ENCODE measurements around the gene LRP4.

Gene LRP4

DNA sequence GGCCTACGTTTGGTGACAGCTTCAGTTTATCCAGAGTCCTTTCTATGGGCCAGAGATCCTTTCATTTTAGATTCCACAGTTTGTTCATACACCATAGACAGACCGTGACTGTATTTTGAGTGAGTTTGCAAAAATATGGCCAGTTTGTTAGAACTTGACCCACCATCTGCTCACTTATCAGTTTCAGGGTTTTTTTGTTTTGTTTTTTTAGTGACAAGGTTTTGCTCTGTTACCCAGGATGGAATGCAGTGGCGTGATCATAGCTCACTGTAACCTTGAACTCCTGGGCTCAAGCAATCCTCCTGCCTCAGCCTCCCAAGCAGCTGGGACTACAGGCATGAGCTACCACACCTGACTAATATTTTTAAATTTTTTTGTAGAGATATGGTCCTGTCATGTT is 63.2 kb downstream of the LRP4 start:
- peak overlapping the region in 10 of 11 experiments; percentile 1 to 93 (median 66); a peak in 16 of 22 replicates for H3K4me2 ChIP-seq
- no peak overlapping the region for H3K4me3 ChIP-seq
- peaks cover 29 to 71% (median 48%) of the 10 kb centered on the region in 10 experiments for H3K4me1 ChIP-seq
- H3K9ac ChIP-seq = no peak overlapping the region
- H3K36me3 ChIP-seq = no peaks in the 10 kb centered on the region
- TF ChIP-seq Cebpa-rat (IDR thresholded peaks at IDR 0.05) = no peak
- H3K9me3 ChIP-seq (replicated peaks in 1 of 11) = peaks cover 0 to 15% (median 9%) of the 10 kb centered on the region in 11 experiments; a peak in 16 of 22 replicates
- H3K27ac ChIP-seq = peak overlapping the region in 4 of 11 experiments; percentile 1 to 59 (median 36); a peak in 6 of 22 replicates
- H4K20me1 ChIP-seq = no peaks in the 10 kb centered on the region
- H3K27me3 ChIP-seq = no peaks in the 10 kb centered on the region

DNA sequence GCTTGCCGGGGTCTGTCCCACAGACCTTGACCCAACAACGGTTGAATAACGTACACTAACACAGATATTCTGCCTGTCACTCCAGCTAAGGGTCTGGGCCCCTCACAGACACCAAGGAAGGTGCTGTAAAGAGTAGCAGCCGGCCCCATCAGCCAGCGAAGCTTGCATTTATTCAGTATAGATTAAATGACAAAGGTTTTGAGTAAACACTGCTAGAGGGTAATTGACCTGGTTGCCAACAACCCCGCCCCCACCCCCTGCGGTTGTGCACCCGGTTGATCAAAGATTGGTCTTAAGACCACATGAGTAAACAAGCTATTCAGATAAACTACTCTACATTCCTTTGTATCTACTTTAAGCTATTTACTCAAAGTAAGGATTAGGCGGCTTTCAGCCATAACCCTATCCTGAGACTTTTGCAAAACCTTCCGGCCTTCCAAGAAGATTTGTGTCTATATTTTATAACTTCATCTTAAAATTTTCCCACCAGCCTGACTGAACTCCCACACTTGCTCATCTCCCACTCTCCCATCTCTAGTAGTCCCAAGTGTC is 67.4 kb downstream of the LRP4 start:
- no peak for TF ChIP-seq Cebpa-rat (IDR thresholded peaks at IDR 0.05)
- H3K4me2 ChIP-seq = no peak overlapping the region
- no peak overlapping the region for H3K4me3 ChIP-seq
- no peaks in the 10 kb centered on the region for H3K36me3 ChIP-seq
- H3K4me1 ChIP-seq = peaks cover 33 to 43% (median 40%) of the 10 kb centered on the region in 10 experiments
- no peak overlapping the region for H3K9ac ChIP-seq
- H3K9me3 ChIP-seq (replicated peaks in 1 of 11) = peaks cover 0 to 16% (median 9%) of the 10 kb centered on the region in 11 experiments; a peak in 16 of 22 replicates
- peaks cover 0 to under 1% (median 0%) of the 10 kb centered on the region in 11 experiments; a peak in 2 of 22 replicates for H4K20me1 ChIP-seq
- H3K27ac ChIP-seq = no peak overlapping the region
- no peaks in the 10 kb centered on the region for H3K27me3 ChIP-seq

DNA sequence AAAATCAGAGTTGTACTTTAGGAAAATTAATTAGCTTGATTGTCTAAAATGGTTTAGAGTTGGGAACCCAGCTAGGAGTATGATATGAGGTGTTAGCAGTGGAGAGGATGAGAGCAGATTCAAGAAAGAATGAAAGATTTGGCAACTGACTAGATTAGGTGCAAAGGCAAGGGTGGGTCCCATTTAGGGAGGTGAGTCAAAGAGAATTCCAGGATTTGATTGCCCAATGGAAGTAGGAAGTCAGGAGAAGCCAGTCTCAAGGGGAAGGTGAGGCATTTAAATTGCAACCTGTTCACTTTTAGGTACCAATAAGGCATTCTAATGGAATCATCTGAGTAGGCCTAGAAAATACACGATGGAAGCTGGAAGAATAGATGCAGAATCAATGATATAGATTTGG is 68.7 kb downstream of the LRP4 start:
- Histone ChIP-seq H3K27ac (no peak overlapping the region), H4K20me1 (peaks cover under 1 to 13% (median 7%) of the 10 kb centered on the region in 11 experiments; a peak in 19 of 22 replicates), H3K27me3 (no peaks in the 10 kb centered on the region), H3K4me3 (no peak overlapping the region), H3K9me3 (replicated peaks in 1 of 11) (peaks cover 0 to 16% (median 9%) of the 10 kb centered on the region in 11 experiments; a peak in 16 of 22 replicates), H3K4me1 (peaks cover 27 to 38% (median 35%) of the 10 kb centered on the region in 10 experiments), H3K4me2 (no peak overlapping the region), H3K9ac (no peak overlapping the region), H3K36me3 (no peaks in the 10 kb centered on the region; a peak in 1 of 22 replicates)
- no peak for TF ChIP-seq Cebpa-rat (IDR thresholded peaks at IDR 0.05)

DNA sequence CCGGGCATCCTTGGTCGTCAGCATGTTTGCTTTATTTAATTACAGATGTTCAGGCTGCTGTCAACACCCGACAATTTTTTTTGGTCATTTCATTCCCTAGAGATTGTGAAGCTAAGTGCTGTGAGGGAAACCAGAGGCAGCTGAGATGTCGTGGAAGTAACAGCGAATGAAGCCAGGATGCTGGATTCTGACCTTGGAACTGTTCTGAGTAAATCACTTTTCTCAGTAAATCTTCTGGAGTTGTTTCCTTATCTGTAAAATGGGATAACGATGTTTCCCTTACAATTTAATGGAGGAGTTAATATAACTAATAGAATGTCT is 71.9 kb downstream of the LRP4 start:
- Histone ChIP-seq H3K27me3 (no peaks in the 10 kb centered on the region), H3K4me1 (peaks cover 37 to 51% (median 44%) of the 10 kb centered on the region in 10 experiments), H3K4me2 (peak overlapping the region; percentile 70 to 94 (median 82)), H3K36me3 (peaks cover 0 to 29% (median 13%) of the 10 kb centered on the region in 11 experiments; a peak in 18 of 22 replicates), H4K20me1 (peaks cover 28 to 45% (median 38%) of the 10 kb centered on the region in 11 experiments; a peak in 20 of 22 replicates), H3K27ac (peak overlapping the region in 9 of 11 experiments; percentile 92 to 97 (median 96); a peak in 18 of 22 replicates), H3K4me3 (peak overlapping the region; percentile 87 to 99 (median 92)), H3K9me3 (replicated peaks in 1 of 11) (peaks cover 0 to 16% (median 9%) of the 10 kb centered on the region in 11 experiments; a peak in 16 of 22 replicates), H3K9ac (peak overlapping the region; percentile 91 to 99 (median 95))
- TF ChIP-seq Cebpa-rat (IDR thresholded peaks at IDR 0.05) = no peak

DNA sequence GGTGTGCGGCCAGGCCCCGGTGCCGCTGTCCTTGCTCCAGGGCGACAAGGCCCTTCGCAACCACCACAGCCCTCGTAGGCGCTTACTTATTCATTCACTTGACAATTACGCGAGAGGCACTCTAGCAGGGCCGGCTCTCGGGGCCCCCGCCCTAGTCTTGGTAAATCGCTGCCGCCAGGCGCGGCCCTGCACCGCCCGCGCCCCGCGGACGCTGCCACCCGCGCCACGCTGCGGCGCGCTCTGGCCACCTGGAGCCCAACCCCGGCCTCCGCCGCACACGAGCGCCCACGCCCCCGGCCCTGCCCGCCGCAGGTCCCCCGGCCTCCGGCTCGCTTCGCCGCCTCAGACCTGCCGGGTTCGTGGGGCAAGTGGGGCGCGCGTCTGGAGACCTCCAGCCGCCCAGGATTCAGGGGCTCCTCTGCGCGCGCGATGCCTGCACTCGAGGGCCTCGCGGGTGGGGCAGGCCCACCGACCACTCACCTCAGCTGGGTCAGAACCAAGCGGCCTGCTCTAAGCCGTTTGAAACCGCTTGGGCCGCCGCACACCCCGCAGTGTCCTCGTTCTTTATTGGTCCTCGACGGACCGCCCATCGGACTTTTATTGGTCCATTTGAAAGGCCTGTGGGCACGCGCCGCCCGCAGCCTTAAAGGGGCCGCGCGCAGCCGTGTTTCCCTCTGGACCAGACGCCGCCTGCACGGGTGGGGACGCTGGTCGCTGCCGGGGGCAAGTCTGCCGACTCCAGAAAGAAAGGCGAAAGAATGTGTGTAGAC is 72.4 kb downstream of the LRP4 start, which contains the start of gene CKAP5:
CKAP5 (minus strand) TSS at position 541 of the 770 bp plus-strand sequence. CDS start 25,049 bp downstream, outside the sequence.
- Histone ChIP-seq H3K27me3 (no peaks in the 10 kb centered on the region), H3K27ac (peak within 1 kb of the TSS; percentile 81 to 97 (median 96)), H3K4me3 (peak within 1 kb of the TSS; percentile 87 to 99 (median 92)), H4K20me1 (peaks cover 33 to 50% (median 44%) of the 10 kb centered on the region in 11 experiments; a peak in 20 of 22 replicates), H3K9ac (peak within 1 kb of the TSS; percentile 91 to 99 (median 95)), H3K9me3 (replicated peaks in 1 of 11) (peaks cover 0 to 12% (median 4%) of the 10 kb centered on the region in 11 experiments; a peak in 14 of 22 replicates), H3K4me1 (peaks cover 37 to 52% (median 45%) of the 10 kb centered on the region in 10 experiments), H3K36me3 (peaks cover 0 to 35% (median 18%) of the 10 kb centered on the region in 11 experiments; a peak in 18 of 22 replicates), H3K4me2 (peak within 1 kb of the TSS; percentile 79 to 94 (median 90))
- no peak for TF ChIP-seq Cebpa-rat (IDR thresholded peaks at IDR 0.05)

DNA sequence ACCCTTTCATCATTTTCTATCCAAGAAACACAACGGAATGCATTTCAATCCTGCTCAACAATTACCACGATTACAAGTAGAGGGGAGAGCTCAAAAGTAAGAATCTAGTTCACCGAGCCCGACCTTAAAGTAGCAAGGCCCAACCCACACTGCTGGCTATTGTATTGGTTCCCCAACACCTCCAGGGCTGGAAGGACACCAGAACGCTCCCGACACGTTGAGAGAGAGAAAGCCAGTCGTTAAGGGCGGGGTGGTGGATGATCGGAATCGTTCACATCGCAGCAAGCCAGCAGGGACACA is 73.0 kb downstream of the LRP4 start:
- H3K4me3 ChIP-seq = peak overlapping the region; percentile 87 to 99 (median 92)
- H3K27me3 ChIP-seq = no peaks in the 10 kb centered on the region
- H3K9ac ChIP-seq = peak overlapping the region; percentile 91 to 99 (median 95)
- no peak for TF ChIP-seq Cebpa-rat (IDR thresholded peaks at IDR 0.05)
- peaks cover 0 to 40% (median 23%) of the 10 kb centered on the region in 11 experiments; a peak in 19 of 22 replicates for H3K36me3 ChIP-seq
- peaks cover 0 to 7% (median 0%) of the 10 kb centered on the region in 11 experiments; a peak in 1 of 22 replicates for H3K9me3 ChIP-seq (replicated peaks in 1 of 11)
- H3K4me1 ChIP-seq = peaks cover 37 to 52% (median 45%) of the 10 kb centered on the region in 10 experiments
- H3K4me2 ChIP-seq = peak overlapping the region; percentile 79 to 94 (median 90)
- H3K27ac ChIP-seq = peak overlapping the region; percentile 81 to 97 (median 96)
- peaks cover 39 to 55% (median 49%) of the 10 kb centered on the region in 11 experiments; a peak in 20 of 22 replicates for H4K20me1 ChIP-seq

DNA sequence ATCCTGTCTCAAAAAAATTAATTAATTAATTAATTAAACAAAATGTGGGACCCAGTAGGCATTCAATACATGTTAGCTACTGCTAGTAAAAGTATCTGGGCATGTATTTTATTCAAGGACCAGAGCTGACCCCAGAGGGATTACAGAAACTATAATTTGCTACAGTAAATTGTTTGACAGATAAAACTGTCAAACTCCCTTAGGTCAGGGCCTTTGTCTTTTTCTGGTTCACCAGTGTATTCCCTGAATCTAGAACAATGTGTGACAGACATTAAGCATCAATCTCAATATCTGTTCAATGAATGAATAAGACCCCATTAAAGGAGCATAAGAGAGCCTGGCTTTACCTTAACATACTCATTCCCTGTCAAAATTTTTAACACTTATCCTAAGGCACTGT is 78.2 kb downstream of the LRP4 start:
- no peak for TF ChIP-seq Cebpa-rat (IDR thresholded peaks at IDR 0.05)
- H3K9ac ChIP-seq = no peak overlapping the region
- peaks cover 31 to 65% (median 45%) of the 10 kb centered on the region in 10 experiments for H3K4me1 ChIP-seq
- no peaks in the 10 kb centered on the region for H3K27me3 ChIP-seq
- H3K9me3 ChIP-seq (replicated peaks in 1 of 11) = no peaks in the 10 kb centered on the region
- H4K20me1 ChIP-seq = peaks cover 80 to 100% (median 100%) of the 10 kb centered on the region in 11 experiments; a peak in 20 of 22 replicates
- peak overlapping the region in 1 of 11 experiments; percentile 57; a peak in 1 of 22 replicates for H3K4me2 ChIP-seq
- no peak overlapping the region for H3K4me3 ChIP-seq
- no peak overlapping the region for H3K27ac ChIP-seq
- H3K36me3 ChIP-seq = peaks cover 0 to 86% (median 45%) of the 10 kb centered on the region in 11 experiments; a peak in 20 of 22 replicates

DNA sequence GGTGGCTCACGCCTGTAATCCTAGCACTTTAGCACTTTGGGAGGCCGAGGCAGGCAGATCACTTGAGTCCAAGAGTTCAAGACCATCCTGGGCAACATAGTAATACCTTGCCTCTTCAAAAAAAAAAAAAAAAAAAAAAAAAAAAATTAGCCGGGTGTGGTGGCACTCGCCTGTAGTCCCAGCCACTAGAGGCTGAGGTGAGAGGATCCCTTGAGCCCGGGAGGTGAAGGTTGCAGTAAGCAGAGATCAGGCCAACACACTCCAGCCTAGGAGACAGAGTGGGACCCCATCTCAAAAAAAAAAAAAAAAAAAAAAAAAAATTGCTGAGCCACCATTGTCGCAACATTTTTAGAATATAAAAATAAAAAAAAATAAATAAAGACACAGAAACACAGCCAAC is 79.8 kb downstream of the LRP4 start:
- H3K4me3 ChIP-seq = no peak overlapping the region
- no peak overlapping the region for H3K27ac ChIP-seq
- H3K9me3 ChIP-seq (replicated peaks in 1 of 11) = no peaks in the 10 kb centered on the region
- H3K9ac ChIP-seq = no peak overlapping the region
- H4K20me1 ChIP-seq = peaks cover 75 to 100% (median 99%) of the 10 kb centered on the region in 11 experiments; a peak in 20 of 22 replicates
- peaks cover 15 to 49% (median 30%) of the 10 kb centered on the region in 10 experiments for H3K4me1 ChIP-seq
- H3K27me3 ChIP-seq = no peaks in the 10 kb centered on the region
- H3K4me2 ChIP-seq = peak overlapping the region in 4 of 11 experiments; percentile 31 to 57 (median 40); a peak in 7 of 22 replicates
- no peak for TF ChIP-seq Cebpa-rat (IDR thresholded peaks at IDR 0.05)
- peaks cover 0 to 83% (median 48%) of the 10 kb centered on the region in 11 experiments; a peak in 20 of 22 replicates for H3K36me3 ChIP-seq
